PC-9 (cell line): ENCODE measurements around the gene PLEKHA4. TPM values are rescaled to one million over a fixed set of nuclear protein-coding genes. Genes with fewer than 3 reads are reported as not detected.

Experiments used
- BruUV-seq: library from RNA; stranded (reverse); fragments of 400-500 nt; replicated peaks from 2 replicates; lab custom pipeline; 2021; lab: Mats Ljungman, UMichigan
- CTCF ChIA-PET: fragments of 300-600 bp; sonication (Branson Sonifier 250); formaldehyde crosslinking; loops from one replicate; lab custom pipeline; 2022; ENCODE audit warnings: antibody characterized with exemption; lab: Charles Lee
- POLR2A ChIA-PET: fragments of 300-600 bp; sonication (Branson Sonifier 250); formaldehyde crosslinking; loops from one replicate; lab custom pipeline; 2022; ENCODE audit warnings: antibody characterized with exemption; ENCODE audit not compliant: unreplicated experiment; lab: Charles Lee
- DNase-seq, 2 experiments: peaks; one replicate each; pipeline versions ENCODE4 v3.0.0 to v3.0.0-alpha.2; 2015 to 2022; ENCODE audit warnings: mixed read lengths in 1 of 2
- H2AFZ ChIP-seq: fragments of 200-600 bp; sonication (generic); 2 replicates; pipeline ENCODE4 v1.8.1; 2017; ENCODE audit warnings: antibody characterized with exemption
- H3F3A ChIP-seq: fragments of 200-600 bp; sonication (generic); 2 replicates; pipeline ENCODE4 v1.8.1; 2017; ENCODE audit warnings: antibody characterized with exemption, mild to moderate bottlenecking, low read depth; ENCODE audit not compliant: insufficient read depth
- H3K27ac ChIP-seq: fragments of 200-600 bp; sonication (generic); 2 replicates; pipeline ENCODE4 v1.6.1; 2016; ENCODE audit warnings: mixed run types
- H3K27me3 ChIP-seq: fragments of 200-600 bp; sonication (generic); 2 replicates; pipeline ENCODE4 v1.6.1; 2016; ENCODE audit warnings: low read depth, mixed run types; ENCODE audit not compliant: insufficient read depth
- H3K36me3 ChIP-seq: fragments of 200-600 bp; sonication (generic); 2 replicates; pipeline ENCODE4 v1.6.1; 2016; ENCODE audit warnings: low read depth, mixed run types
- H3K4me1 ChIP-seq: fragments of 200-600 bp; sonication (generic); replicated peaks from 2 replicates; pipeline ENCODE4 v1.6.1; 2016; ENCODE audit warnings: mixed run types; ENCODE audit not compliant: insufficient read depth
- H3K4me2 ChIP-seq: fragments of 200-600 bp; sonication (generic); 2 replicates; pipeline ENCODE4 v1.6.1; 2017; ENCODE audit warnings: mixed run types
- H3K4me3 ChIP-seq: fragments of 200-600 bp; sonication (generic); 2 replicates; pipeline ENCODE4 v1.6.1; 2016; ENCODE audit warnings: mixed run types
- H3K79me2 ChIP-seq: fragments of 200-600 bp; sonication (generic); 2 replicates; pipeline ENCODE4 v1.6.1; 2017; ENCODE audit warnings: low read depth, mixed run types
- H3K9me2 ChIP-seq: fragments of 200-600 bp; sonication (generic); 2 replicates; pipeline ENCODE4 v1.8.1; 2017; ENCODE audit warnings: mild to moderate bottlenecking; ENCODE audit not compliant: insufficient read depth
- H3K9me3 ChIP-seq: fragments of 200-600 bp; sonication (generic); 2 replicates; pipeline ENCODE4 v1.8.1; 2016; ENCODE audit warnings: low read depth; ENCODE audit not compliant: insufficient read depth
- H4K20me1 ChIP-seq: fragments of 200-600 bp; sonication (generic); 2 replicates; pipeline ENCODE4 v1.8.1; 2017; ENCODE audit not compliant: insufficient read depth
- CTCF ChIP-seq: fragments of 200-600 bp; sonication (generic); conservative IDR thresholded peaks from 2 replicates; pipeline ENCODE4 v1.6.1; 2017; ENCODE audit warnings: mixed run types, antibody characterized with exemption, mild to moderate bottlenecking, moderate library complexity
- EZH2 ChIP-seq: fragments of 200-600 bp; sonication (generic); IDR thresholded peaks from 2 replicates; pipeline ENCODE4 v1.8.0; 2017; ENCODE audit warnings: antibody characterized with exemption, low read depth
- intact Hi-C: fragments of 100-400 bp; cut with micrococcal nuclease; formaldehyde crosslinking; loops from one replicate; pipeline ENCODE4 v1.10.0; 2022; ENCODE audit not compliant: unreplicated experiment
- total RNA-seq: library from RNA; stranded (reverse); gene quantifications from 2 replicates; pipeline ENCODE4 v1.2.3, GENCODE V29; 2021

PLEKHA4 gene
- total RNA-seq, 1 experiment from 2014 or later, result 0.79 TPM

- Histone ChIP-seq H3K4me3 (peak overlapping the region; percentile 67), H4K20me1 (no peaks in the 10 kb centered on the region), H3K4me2 (peak overlapping the region; percentile 85), H3K9me3 (no peaks in the 10 kb centered on the region), H3K36me3 (no peaks in the 10 kb centered on the region), H3F3A (peaks cover 12% of the 10 kb centered on the region), H3K9me2 (no peaks in the 10 kb centered on the region), H3K79me2 (no peaks in the 10 kb centered on the region), H3K4me1 (no peaks in the 10 kb centered on the region), H3K27me3 (no peaks in the 10 kb centered on the region), H3K27ac (no peak overlapping the region), H2AFZ (peak overlapping the region; percentile 83)
- TF ChIP-seq CTCF, result no peak
- no peak for TF ChIP-seq EZH2
- peak; percentile 77 to 87 for DNase-seq
- intact Hi-C loops, result loop anchor here (2.0 to 5.0 kb wide), 2 partner anchors 35 to 126 kb away; partner anchors contain the start of gene PPP1R15A
- ChIA-PET POLR2A (interaction anchor here (0.5 to 0.7 kb wide), 4 partner anchors 26 to 388 kb away, joined by 3 to 10 read pairs (median 4); partner anchors contain the start of gene BCAT2), CTCF (interaction anchor here (0.6 kb wide), 1 partner anchor 44 kb away, joined by 6 read pairs; no protein-coding TSS in a partner anchor)
- TSS peak; percentile 32 for BruUV-seq
Measured at GRCh38 chr19:48837051-48837524, 31.3 kb downstream of the PLEKHA4 start.

- DNase-seq, result peak; percentile 68 to 84
- Histone ChIP-seq H3K4me3 (peak within 1 kb of the TSS; percentile 67), H3K79me2 (no peaks in the 10 kb centered on the region), H3K4me1 (no peaks in the 10 kb centered on the region), H3K27me3 (no peaks in the 10 kb centered on the region), H3F3A (peaks cover 12% of the 10 kb centered on the region), H3K9me3 (no peaks in the 10 kb centered on the region), H2AFZ (peak within 1 kb of the TSS; percentile 83), H3K36me3 (no peaks in the 10 kb centered on the region), H4K20me1 (no peaks in the 10 kb centered on the region), H3K9me2 (no peaks in the 10 kb centered on the region), H3K27ac (peak within 1 kb of the TSS; percentile 28), H3K4me2 (peak within 1 kb of the TSS; percentile 85)
- BruUV-seq, result no TSS peak
- CTCF ChIA-PET, result interaction anchor here (0.6 to 1.0 kb wide), 6 partner anchors 21 to 389 kb away, joined by 6 to 15 read pairs (median 8); no protein-coding TSS in a partner anchor
- TF ChIP-seq CTCF (peak; percentile 48; the same call in 1 of the 2 replicates), EZH2 (no peak)
- intact Hi-C loops, result loop anchor here (2.0 to 5.0 kb wide), 2 partner anchors 36 to 126 kb away; partner anchors contain the start of gene PPP1R15A
- POLR2A ChIA-PET, result interaction anchor here (0.6 kb wide), 3 partner anchors 45 to 389 kb away, joined by 3 to 5 read pairs (median 3); no protein-coding TSS in a partner anchor
Measured at GRCh38 chr19:48836089-48837017, 32.1 kb downstream of the PLEKHA4 start, which contains the start of gene HSD17B14. Gene HSD17B14 (minus strand): TSS chr19:48836491. CDS start chr19:48836411, 80 bp downstream.

- ChIA-PET CTCF (interaction anchor here (0.6 to 1.0 kb wide), 3 partner anchors 20 to 64 kb away, joined by 8 to 10 read pairs (median 9); no protein-coding TSS in a partner anchor), POLR2A (interaction anchor here (0.6 kb wide), 2 partner anchors 44 to 132 kb away, joined by 3 to 5 read pairs; no protein-coding TSS in a partner anchor)
- Histone ChIP-seq H3K27me3 (no peaks in the 10 kb centered on the region), H3F3A (peaks cover 12% of the 10 kb centered on the region), H4K20me1 (no peaks in the 10 kb centered on the region), H3K4me2 (peak overlapping the region; percentile 85), H3K4me3 (peak overlapping the region; percentile 67), H3K4me1 (no peaks in the 10 kb centered on the region), H3K9me2 (no peaks in the 10 kb centered on the region), H3K79me2 (no peaks in the 10 kb centered on the region), H3K9me3 (no peaks in the 10 kb centered on the region), H3K36me3 (0 out of 2 replicates have a peak, but pooled peaks cover 4% of the 10 kb centered on the region), H3K27ac (peak overlapping the region; percentile 28), H2AFZ (peak overlapping the region; percentile 83)
- intact Hi-C loops, result loop anchor here (1.0 to 5.0 kb wide), 6 partner anchors 25 to 189 kb away; partner anchors contain the start of genes BCAT2, CA11 and PPP1R15A
- no peak for TF ChIP-seq EZH2
- peak; percentile 93 for TF ChIP-seq CTCF
- peak; percentile 83 to 92 for DNase-seq
- BruUV-seq, result TSS peak; percentile 33
Measured at GRCh38 chr19:48835734-48836088, 32.7 kb downstream of the PLEKHA4 start.
